Activated CD4-positive, alpha-beta memory T cell treated with anti-CD3 and anti-CD28 coated beads for 36 hours (primary cell): ENCODE data around the gene PLD6. TPM values are rescaled to one million over a fixed set of nuclear protein-coding genes. Genes with fewer than 3 reads are reported as not detected.

Source experiments
- CTCF ChIA-PET: fragments of 350-600 bp; sonication (Branson Sonifier 250); formaldehyde crosslinking; loops from one replicate; lab custom pipeline; 2021; ENCODE audit warnings: antibody characterized with exemption, inconsistent platforms; lab: Charles Lee
- POLR2A ChIA-PET: fragments of 350-600 bp; sonication (Branson Sonifier 250); formaldehyde crosslinking; loops from one replicate; lab custom pipeline; 2021; ENCODE audit warnings: antibody characterized with exemption; lab: Charles Lee
- DNase-seq: peaks from one replicate; pipeline ENCODE4 v3.0.0-alpha.2; 2020
- H3K27ac Mint-ChIP-seq: one replicate; pipeline ENCODE4 v1.8.0; 2021; ENCODE audit warnings: mixed read lengths
- H3K27me3 Mint-ChIP-seq: one replicate; pipeline ENCODE4 v1.8.0; 2021; ENCODE audit warnings: mixed read lengths
- H3K36me3 Mint-ChIP-seq: one replicate; pipeline ENCODE4 v1.8.0; 2021; ENCODE audit warnings: mixed read lengths
- H3K4me1 Mint-ChIP-seq: one replicate; pipeline ENCODE4 v1.8.0; 2021; ENCODE audit warnings: low read depth, mixed read lengths
- H3K4me3 Mint-ChIP-seq: one replicate; pipeline ENCODE4 v1.8.0; 2021; ENCODE audit warnings: mild to moderate bottlenecking, mixed read lengths
- H3K9me3 Mint-ChIP-seq: one replicate; pipeline ENCODE4 v1.8.0; 2021; ENCODE audit warnings: mixed read lengths
- intact Hi-C: fragments of 100-400 bp; cut with micrococcal nuclease; formaldehyde crosslinking; loops from one replicate; pipeline ENCODE4 v1.15.1; 2023
- total RNA-seq, 2 experiments: library from RNA; stranded (reverse); gene quantifications; one replicate each; pipeline ENCODE4 v1.2.3, GENCODE V29; 2021

PLD6 gene
- total RNA-seq, 2 experiments from 2014 or later, result 9.3 to 9.4 TPM

- ChIA-PET CTCF (interaction anchor here (1.6 kb wide), 1 partner anchor 20 kb away, joined by 3 read pairs; no protein-coding TSS in a partner anchor), POLR2A (no interaction called here)
- Mint-ChIP-seq H3K4me1 (peaks cover 72% of the 10 kb centered on the region), H3K27ac (peak overlapping the region; percentile 25), H3K4me3 (no peak overlapping the region), H3K36me3 (peaks cover 29% of the 10 kb centered on the region), H3K9me3 (no peaks in the 10 kb centered on the region), H3K27me3 (no peaks in the 10 kb centered on the region)
- no peak for DNase-seq
- intact Hi-C loops, result no loop called here
Measured at GRCh38 chr17:17172001-17172939, 33.9 kb downstream of the PLD6 start.

GRCh38 chr17:17171186-17171585 lies 34.9 kb downstream of the PLD6 start:
- Mint-ChIP-seq H3K4me1 (peaks cover 63% of the 10 kb centered on the region), H3K36me3 (peaks cover 26% of the 10 kb centered on the region), H3K4me3 (no peak overlapping the region), H3K27me3 (no peaks in the 10 kb centered on the region), H3K9me3 (no peaks in the 10 kb centered on the region), H3K27ac (peak overlapping the region; percentile 71)
- DNase-seq, result no peak
- intact Hi-C loops, result no loop called here
- ChIA-PET POLR2A (no interaction called here), CTCF (interaction anchor here (1.8 kb wide), 1 partner anchor 29 kb away, joined by 6 read pairs; no protein-coding TSS in a partner anchor)

- Mint-ChIP-seq H3K4me3 (no peak overlapping the region), H3K27ac (peak overlapping the region; percentile 71), H3K9me3 (no peaks in the 10 kb centered on the region), H3K36me3 (peaks cover 29% of the 10 kb centered on the region), H3K4me1 (peaks cover 57% of the 10 kb centered on the region), H3K27me3 (no peaks in the 10 kb centered on the region)
- intact Hi-C loops, result no loop called here
- no peak for DNase-seq
- ChIA-PET POLR2A (no interaction called here), CTCF (interaction anchor here (0.6 to 1.8 kb wide), 2 partner anchors 29 to 163 kb away, joined by 3 to 6 read pairs; no protein-coding TSS in a partner anchor)
Measured at GRCh38 chr17:17170346-17170985, 35.7 kb downstream of the PLD6 start.

- ChIA-PET POLR2A (no interaction called here), CTCF (interaction anchor here (0.6 to 1.5 kb wide), 2 partner anchors 28 to 162 kb away, joined by 3 to 4 read pairs; no protein-coding TSS in a partner anchor)
- peaks cover 50% of the 10 kb centered on the region for H3K4me1 Mint-ChIP-seq
- peaks cover 37% of the 10 kb centered on the region for H3K36me3 Mint-ChIP-seq
- intact Hi-C loops, result no loop called here
- H3K9me3 Mint-ChIP-seq, result no peaks in the 10 kb centered on the region
- no peak overlapping the region for H3K27ac Mint-ChIP-seq
- H3K27me3 Mint-ChIP-seq, result no peaks in the 10 kb centered on the region
- no peak for DNase-seq
- no peak overlapping the region for H3K4me3 Mint-ChIP-seq
Measured at GRCh38 chr17:17169396-17169795, 36.7 kb downstream of the PLD6 start.

- H3K27me3 Mint-ChIP-seq, result no peaks in the 10 kb centered on the region
- H3K4me1 Mint-ChIP-seq, result peaks cover 46% of the 10 kb centered on the region
- intact Hi-C loops, result no loop called here
- peaks cover 36% of the 10 kb centered on the region for H3K36me3 Mint-ChIP-seq
- no peak for DNase-seq
- H3K9me3 Mint-ChIP-seq, result no peaks in the 10 kb centered on the region
- ChIA-PET CTCF (interaction anchor here (1.5 kb wide), 1 partner anchor 27 kb away, joined by 4 read pairs; no protein-coding TSS in a partner anchor), POLR2A (no interaction called here)
- H3K4me3 Mint-ChIP-seq, result no peak overlapping the region
- H3K27ac Mint-ChIP-seq, result peak overlapping the region; percentile 2
Measured at GRCh38 chr17:17168401-17168800, 37.7 kb downstream of the PLD6 start.

- ChIA-PET POLR2A (no interaction called here), CTCF (interaction anchor here (1.5 to 1.6 kb wide), 2 partner anchors 26 kb away, joined by 4 read pairs; no protein-coding TSS in a partner anchor)
- H3K36me3 Mint-ChIP-seq, result peaks cover 38% of the 10 kb centered on the region
- DNase-seq, result no peak
- no peaks in the 10 kb centered on the region for H3K9me3 Mint-ChIP-seq
- intact Hi-C loops, result no loop called here
- H3K4me3 Mint-ChIP-seq, result no peak overlapping the region
- peak overlapping the region; percentile 2 for H3K27ac Mint-ChIP-seq
- H3K27me3 Mint-ChIP-seq, result no peaks in the 10 kb centered on the region
- H3K4me1 Mint-ChIP-seq, result peaks cover 44% of the 10 kb centered on the region
Measured at GRCh38 chr17:17167986-17168385, 38.1 kb downstream of the PLD6 start.

- Mint-ChIP-seq H3K4me1 (peaks cover 39% of the 10 kb centered on the region), H3K27ac (no peak overlapping the region), H3K27me3 (no peaks in the 10 kb centered on the region), H3K4me3 (no peak overlapping the region), H3K9me3 (no peaks in the 10 kb centered on the region), H3K36me3 (peaks cover 34% of the 10 kb centered on the region)
- no peak for DNase-seq
- intact Hi-C loops, result no loop called here
- ChIA-PET CTCF (interaction anchor here (1.6 kb wide), 1 partner anchor 25 kb away, joined by 4 read pairs; no protein-coding TSS in a partner anchor), POLR2A (no interaction called here)
Measured at GRCh38 chr17:17167356-17167755, 38.8 kb downstream of the PLD6 start.

- CTCF ChIA-PET, result interaction anchor here (1.6 kb wide), 1 partner anchor 25 kb away, joined by 4 read pairs; no protein-coding TSS in a partner anchor
- Mint-ChIP-seq H3K36me3 (peaks cover 35% of the 10 kb centered on the region), H3K9me3 (no peaks in the 10 kb centered on the region), H3K27me3 (no peaks in the 10 kb centered on the region), H3K27ac (no peak overlapping the region), H3K4me1 (peaks cover 29% of the 10 kb centered on the region), H3K4me3 (no peak overlapping the region)
- intact Hi-C loops, result no loop called here
- no peak for DNase-seq
- POLR2A ChIA-PET, result no interaction called here
Measured at GRCh38 chr17:17166446-17166845, 39.7 kb downstream of the PLD6 start.

- CTCF ChIA-PET, result no interaction called here
- H3K4me3 Mint-ChIP-seq, result no peak overlapping the region
- DNase-seq, result no peak
- intact Hi-C loops, result no loop called here
- H3K27ac Mint-ChIP-seq, result no peak overlapping the region
- H3K27me3 Mint-ChIP-seq, result no peaks in the 10 kb centered on the region
- H3K9me3 Mint-ChIP-seq, result no peaks in the 10 kb centered on the region
- peaks cover 34% of the 10 kb centered on the region for H3K36me3 Mint-ChIP-seq
- peaks cover 23% of the 10 kb centered on the region for H3K4me1 Mint-ChIP-seq
- POLR2A ChIA-PET, result no interaction called here
Measured at GRCh38 chr17:17165666-17166308, 40.3 kb downstream of the PLD6 start.

GRCh38 chr17:17164676-17165075 lies 41.5 kb downstream of the PLD6 start:
- Mint-ChIP-seq H3K36me3 (peaks cover 34% of the 10 kb centered on the region), H3K4me3 (no peak overlapping the region), H3K4me1 (peaks cover 14% of the 10 kb centered on the region), H3K9me3 (no peaks in the 10 kb centered on the region), H3K27ac (no peak overlapping the region), H3K27me3 (no peaks in the 10 kb centered on the region)
- no peak for DNase-seq
- ChIA-PET POLR2A (interaction anchor here (0.9 kb wide), 1 partner anchor 9 kb away, joined by 3 read pairs; no protein-coding TSS in a partner anchor), CTCF (interaction anchor here (0.6 kb wide), 1 partner anchor 628 kb away, joined by 3 read pairs; no protein-coding TSS in a partner anchor)
- intact Hi-C loops, result no loop called here

- no peak for DNase-seq
Measured at GRCh38 chr17:17164156-17164555, 42.0 kb downstream of the PLD6 start.

More at GRCh38 chr17:17164156-17164555, 42.0 kb downstream of the PLD6 start:
- H3K4me3 Mint-ChIP-seq, result no peak overlapping the region
- H3K36me3 Mint-ChIP-seq, result peaks cover 34% of the 10 kb centered on the region
- intact Hi-C loops, result no loop called here
- ChIA-PET POLR2A (interaction anchor here (0.9 kb wide), 1 partner anchor 10 kb away, joined by 3 read pairs; no protein-coding TSS in a partner anchor), CTCF (interaction anchor here (0.6 kb wide), 2 partner anchors 184 to 628 kb away, joined by 3 read pairs; no protein-coding TSS in a partner anchor)
- H3K27ac Mint-ChIP-seq, result no peak overlapping the region
- H3K9me3 Mint-ChIP-seq, result no peaks in the 10 kb centered on the region
- H3K4me1 Mint-ChIP-seq, result peaks cover 9% of the 10 kb centered on the region
- no peaks in the 10 kb centered on the region for H3K27me3 Mint-ChIP-seq
